ENCODE results near the gene TRMT1. TPM values are rescaled to one million over a fixed set of nuclear protein-coding genes. Genes with fewer than 3 reads are reported as not detected.
A peak's percentile ranks its signal among the peaks of the same experiment; 100 is the strongest.

The TRMT1 gene
- total RNA-seq, 8 experiments from 2014 or later = 21.8 to 59.3 (median 34.6) TPM

DNA sequence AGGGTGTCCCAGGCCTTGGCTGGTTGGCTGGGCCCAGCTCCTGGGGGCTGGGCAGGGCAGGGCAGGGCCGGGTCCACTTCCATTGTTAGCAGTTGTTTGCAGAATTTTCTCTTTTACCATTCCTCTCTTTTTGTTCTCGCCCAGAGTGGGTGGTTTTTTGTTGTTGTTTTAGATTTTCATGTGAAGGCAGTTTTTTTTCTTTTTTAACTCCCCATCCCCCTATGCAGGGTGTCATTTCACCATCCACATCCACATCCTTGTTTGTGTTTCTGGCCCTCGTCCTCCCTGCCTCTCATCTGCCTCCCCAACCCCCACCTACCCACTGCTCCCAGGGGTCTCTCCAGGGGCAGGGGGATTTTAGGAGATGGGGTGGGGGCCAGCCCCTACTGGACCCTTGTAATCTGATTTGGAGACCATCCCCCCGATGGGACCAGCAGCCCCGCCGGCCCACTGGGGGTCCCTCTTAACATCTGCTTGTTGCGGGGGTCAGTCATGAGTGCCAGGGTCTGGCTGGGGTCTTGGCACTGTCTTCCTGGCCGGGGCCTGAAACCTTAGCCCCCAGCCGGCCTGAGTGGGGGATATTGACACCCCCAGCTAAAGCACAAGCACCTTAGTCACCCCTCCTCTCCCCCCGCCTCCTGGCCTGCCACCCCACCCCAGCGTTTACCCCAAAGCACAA, 23.2 kb upstream of the TRMT1 start:
- Histone ChIP-seq H3K4me3 (no peak overlapping the region), H3K27ac (no peak overlapping the region), H3K4me1 (replicated peaks in 1 of 2) (no peaks in the 10 kb centered on the region)
- 40 to 100% (median 68%) methylated on average over 1 to 2 of the region's 11 CpGs; no CpG with 5 or more reads in 5 of the 10 experiments for WGBS, 10 experiments
- peak in 2 of 8 experiments; percentile 4 to 30 for ATAC-seq (replicated peaks in 6 of 8)
- in situ Hi-C loops (cut with MboI; ENCODE audit: low pct_unique_long_range_greater_than_20kb in 2 of 9, low sequenced_read_pairs in 9 of 9, unreplicated experiment in 9 of 9) = no loop called here

DNA sequence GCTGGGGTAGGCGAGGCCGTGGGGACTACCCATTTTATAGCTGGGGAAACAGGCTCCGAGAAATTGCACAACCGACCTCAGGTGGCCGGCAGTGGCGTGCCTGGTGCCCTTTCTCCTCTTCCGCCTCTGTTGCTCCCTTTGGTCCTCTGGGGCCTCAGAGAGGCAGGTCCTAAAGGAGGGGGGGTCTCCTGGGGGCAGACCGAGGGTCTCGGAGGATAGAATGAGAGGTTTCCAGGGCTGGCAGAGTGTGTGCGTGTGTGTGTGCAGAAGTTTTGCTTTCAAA, 22.3 kb upstream of the TRMT1 start:
- no peak for ATAC-seq (replicated peaks in 6 of 8)
- 78 to 90% (median 80%) methylated on average over 1 to 7 of the region's 10 CpGs; no CpG with 5 or more reads in 7 of the 10 experiments for WGBS, 10 experiments
- in situ Hi-C loops (cut with MboI; ENCODE audit: low pct_unique_long_range_greater_than_20kb in 2 of 9, low sequenced_read_pairs in 9 of 9, unreplicated experiment in 9 of 9) = no loop called here
- Histone ChIP-seq H3K27ac (no peak overlapping the region), H3K4me1 (replicated peaks in 1 of 2) (no peaks in the 10 kb centered on the region), H3K4me3 (no peak overlapping the region)

DNA sequence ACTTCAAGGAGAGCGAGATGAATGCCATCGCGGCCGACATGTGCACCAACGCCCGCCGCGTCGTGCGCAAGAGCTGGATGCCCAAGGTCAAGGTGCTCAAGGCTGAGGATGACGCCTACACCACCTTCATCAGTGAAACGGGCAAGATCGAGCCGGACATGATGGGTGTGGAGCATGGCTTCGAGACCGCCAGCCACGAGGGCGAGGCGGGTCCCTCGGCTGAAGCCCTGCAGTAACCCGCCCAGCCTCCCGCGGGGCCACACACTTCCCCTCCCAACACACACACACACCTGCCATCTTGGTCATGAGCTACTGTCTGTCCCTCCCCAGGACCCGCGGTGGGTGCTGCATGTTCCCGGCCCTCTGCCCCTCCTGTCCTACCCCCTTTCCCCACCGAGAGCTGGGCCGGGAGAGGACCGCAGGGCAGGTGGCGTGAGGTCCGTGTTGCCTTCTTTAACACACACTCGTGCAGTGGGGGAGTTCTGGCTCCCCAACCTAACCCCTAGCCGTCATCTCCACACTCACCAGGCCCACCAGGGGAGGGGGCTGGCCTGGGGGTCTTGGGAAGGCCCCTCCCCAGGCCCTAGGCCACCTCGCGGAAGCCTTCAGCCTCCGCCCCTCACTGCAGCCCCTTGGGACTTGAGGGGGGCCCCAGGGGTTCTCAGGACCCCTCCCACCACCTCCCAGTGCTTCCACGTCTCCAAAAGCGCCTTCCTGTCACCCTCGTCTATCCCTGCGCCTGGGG, 21.8 kb upstream of the TRMT1 start:
- in situ Hi-C loops (cut with MboI; ENCODE audit: low pct_unique_long_range_greater_than_20kb in 2 of 9, low sequenced_read_pairs in 9 of 9, unreplicated experiment in 9 of 9) = no loop called here
- H3K4me1 ChIP-seq (replicated peaks in 1 of 2) = no peaks in the 10 kb centered on the region
- 80 to 100% (median 88%) methylated on average over 4 to 6 of the region's 40 CpGs; no CpG with 5 or more reads in 6 of the 10 experiments for WGBS, 10 experiments
- ATAC-seq (replicated peaks in 6 of 8) = peak in 3 of 8 experiments; percentile 7 to 13 (median 8)
- H3K27ac ChIP-seq = no peak overlapping the region
- no peak overlapping the region for H3K4me3 ChIP-seq

DNA sequence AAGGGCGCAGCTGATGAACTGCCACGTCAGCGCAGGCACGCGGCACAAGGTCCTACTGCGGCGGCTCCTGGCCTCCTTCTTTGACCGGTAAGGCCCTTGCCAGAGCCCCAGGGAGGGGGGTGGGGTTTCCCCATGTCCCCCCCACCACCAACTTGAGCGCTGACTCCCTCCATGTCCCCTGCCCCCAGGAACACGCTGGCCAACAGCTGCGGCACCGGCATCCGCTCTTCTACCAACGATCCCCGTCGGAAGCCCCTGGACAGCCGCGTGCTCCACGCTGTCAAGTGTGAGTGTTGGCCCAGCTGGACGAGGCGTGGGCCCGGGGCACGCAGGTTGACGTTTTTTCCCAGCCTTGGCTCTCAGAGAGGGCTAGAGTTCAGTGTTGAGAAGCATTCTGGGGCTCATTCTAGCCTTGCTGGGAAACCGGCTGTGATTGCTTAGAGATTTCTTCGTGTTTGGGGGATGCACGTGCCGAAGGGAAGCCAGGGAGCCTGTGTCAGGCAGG, 20.8 kb upstream of the TRMT1 start:
- in situ Hi-C loops (cut with MboI; ENCODE audit: low pct_unique_long_range_greater_than_20kb in 2 of 9, low sequenced_read_pairs in 9 of 9, unreplicated experiment in 9 of 9) = no loop called here
- H3K27ac ChIP-seq = no peak overlapping the region
- 82 to 100% methylated on average over 4 of the region's 28 CpGs; no CpG with 5 or more reads in 8 of the 10 experiments for WGBS, 10 experiments
- no peak overlapping the region for H3K4me3 ChIP-seq
- no peak for ATAC-seq (replicated peaks in 6 of 8)
- no peaks in the 10 kb centered on the region for H3K4me1 ChIP-seq (replicated peaks in 1 of 2)

DNA sequence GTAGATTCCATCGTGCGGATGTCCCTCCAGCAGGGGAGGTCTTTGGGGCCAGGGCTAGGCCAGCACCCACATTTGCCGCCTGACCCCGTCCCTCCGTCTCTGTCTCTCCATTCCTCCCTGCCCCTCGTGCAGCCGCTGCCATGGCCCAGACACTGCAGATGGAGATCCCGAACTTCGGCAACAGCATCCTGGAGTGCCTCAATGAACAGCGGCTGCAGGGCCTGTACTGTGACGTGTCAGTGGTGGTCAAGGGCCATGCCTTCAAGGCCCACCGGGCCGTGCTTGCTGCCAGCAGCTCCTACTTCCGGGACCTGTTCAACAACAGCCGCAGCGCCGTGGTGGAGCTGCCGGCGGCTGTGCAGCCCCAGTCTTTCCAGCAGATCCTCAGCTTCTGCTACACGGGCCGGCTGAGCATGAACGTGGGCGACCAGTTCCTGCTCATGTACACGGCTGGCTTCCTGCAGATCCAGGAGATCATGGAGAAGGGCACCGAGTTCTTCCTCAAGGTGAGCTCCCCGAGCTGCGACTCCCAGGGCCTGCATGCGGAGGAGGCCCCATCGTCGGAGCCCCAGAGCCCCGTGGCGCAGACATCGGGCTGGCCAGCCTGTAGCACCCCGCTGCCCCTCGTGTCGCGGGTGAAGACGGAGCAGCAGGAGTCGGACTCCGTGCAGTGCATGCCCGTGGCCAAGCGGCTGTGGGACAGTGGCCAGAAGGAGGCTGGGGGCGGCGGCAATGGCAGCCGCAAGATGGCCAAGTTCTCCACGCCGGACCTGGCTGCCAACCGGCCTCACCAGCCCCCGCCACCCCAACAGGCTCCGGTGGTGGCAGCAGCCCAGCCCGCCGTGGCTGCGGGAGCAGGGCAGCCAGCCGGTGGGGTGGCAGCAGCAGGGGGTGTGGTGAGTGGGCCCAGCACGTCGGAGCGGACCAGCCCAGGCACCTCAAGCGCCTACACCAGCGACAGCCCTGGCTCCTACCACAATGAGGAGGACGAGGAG, 18.8 kb upstream of the TRMT1 start:
- ATAC-seq (replicated peaks in 6 of 8) = no peak
- Histone ChIP-seq H3K27ac (no peak overlapping the region), H3K4me1 (replicated peaks in 1 of 2) (no peaks in the 10 kb centered on the region), H3K4me3 (no peak overlapping the region)
- WGBS, 10 experiments = 89 to 100% (median 95%) methylated on average over 1 to 12 of the region's 60 CpGs; no CpG with 5 or more reads in 5 of the 10 experiments
- in situ Hi-C loops (cut with MboI; ENCODE audit: low pct_unique_long_range_greater_than_20kb in 2 of 9, low sequenced_read_pairs in 9 of 9, unreplicated experiment in 9 of 9) = no loop called here

- Histone ChIP-seq H3K4me3 (no peak overlapping the region), H3K4me1 (replicated peaks in 1 of 2) (no peaks in the 10 kb centered on the region), H3K27ac (no peak overlapping the region)
- ATAC-seq (replicated peaks in 6 of 8) = no peak
- 70 to 100% (median 93%) methylated on average over 1 to 3 of the region's 3 CpGs; no CpG with 5 or more reads in 4 of the 10 experiments for WGBS, 10 experiments
- in situ Hi-C loops (cut with MboI; ENCODE audit: low pct_unique_long_range_greater_than_20kb in 2 of 9, low sequenced_read_pairs in 9 of 9, unreplicated experiment in 9 of 9) = no loop called here
These were observed 18.1 kb upstream of the TRMT1 start for GRCh38 chr19:13134626-13135025.

GRCh38 chr19:13133241-13133870, 16.8 kb upstream of the TRMT1 start:
- ATAC-seq (replicated peaks in 6 of 8) = no peak

DNA sequence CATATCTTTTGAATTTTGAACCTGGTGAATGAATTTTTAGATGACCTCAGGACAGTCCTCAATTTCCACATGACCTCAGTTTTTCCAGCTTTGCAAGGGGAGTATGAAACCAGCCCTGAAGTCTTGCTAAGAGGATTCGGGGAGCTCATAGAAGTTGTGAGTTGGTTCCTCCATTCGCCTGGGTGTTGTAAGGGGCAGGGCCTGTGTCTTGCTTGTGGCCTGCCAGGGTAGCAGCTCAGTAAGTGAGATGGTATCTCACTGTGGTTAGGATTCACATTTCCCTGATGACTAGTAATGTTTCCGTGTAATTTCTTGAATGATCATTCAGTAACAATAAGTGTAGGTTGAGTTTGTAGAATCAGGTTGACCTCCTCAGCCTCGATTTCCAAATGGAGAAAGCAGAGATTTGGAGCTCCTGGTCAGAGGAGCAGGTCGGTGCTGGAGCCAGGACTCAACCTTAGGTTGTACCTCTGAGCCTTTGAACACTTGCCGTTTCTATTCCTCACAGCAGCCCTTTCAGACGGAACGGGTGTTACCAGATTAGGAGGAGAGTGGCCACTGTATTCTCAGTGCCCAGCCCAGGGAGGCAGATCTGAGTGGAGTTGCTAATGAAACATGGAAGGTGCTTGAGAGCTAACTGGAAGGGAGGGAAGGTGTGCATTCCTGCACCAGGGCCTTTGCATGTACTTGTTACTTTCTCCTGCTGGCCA, 16.1 kb upstream of the TRMT1 start:
- ATAC-seq (replicated peaks in 6 of 8) = peak in 2 of 8 experiments; percentile 46 to 52
- no peak overlapping the region for H3K27ac ChIP-seq
- no peaks in the 10 kb centered on the region for H3K4me1 ChIP-seq (replicated peaks in 1 of 2)
- H3K4me3 ChIP-seq = no peak overlapping the region
- WGBS, 10 experiments = 40 to 100% (median 94%) methylated on average over 1 to 8 of the region's 8 CpGs
- in situ Hi-C loops (cut with MboI; ENCODE audit: low pct_unique_long_range_greater_than_20kb in 2 of 9, low sequenced_read_pairs in 9 of 9, unreplicated experiment in 9 of 9) = no loop called here

More at GRCh38 chr19:13133241-13133870, 16.8 kb upstream of the TRMT1 start:
- H3K27ac ChIP-seq = no peak overlapping the region
- H3K4me1 ChIP-seq (replicated peaks in 1 of 2) = no peaks in the 10 kb centered on the region
- in situ Hi-C loops (cut with MboI; ENCODE audit: low pct_unique_long_range_greater_than_20kb in 2 of 9, low sequenced_read_pairs in 9 of 9, unreplicated experiment in 9 of 9) = no loop called here
- WGBS, 10 experiments = 12 to 100% (median 86%) methylated on average over 1 to 10 of the region's 12 CpGs; no CpG with 5 or more reads in 1 of the 10 experiments
- no peak overlapping the region for H3K4me3 ChIP-seq

GRCh38 chr19:13130886-13131490, 14.4 kb upstream of the TRMT1 start:
- Histone ChIP-seq H3K4me3 (no peak overlapping the region), H3K27ac (no peak overlapping the region), H3K4me1 (replicated peaks in 1 of 2) (no peaks in the 10 kb centered on the region)
- no peak for ATAC-seq (replicated peaks in 6 of 8)
- WGBS, 10 experiments = 88 to 100% (median 100%) methylated on average over 1 to 2 of the region's 3 CpGs; no CpG with 5 or more reads in 3 of the 10 experiments
- in situ Hi-C loops (cut with MboI; ENCODE audit: low pct_unique_long_range_greater_than_20kb in 2 of 9, low sequenced_read_pairs in 9 of 9, unreplicated experiment in 9 of 9) = no loop called here

DNA sequence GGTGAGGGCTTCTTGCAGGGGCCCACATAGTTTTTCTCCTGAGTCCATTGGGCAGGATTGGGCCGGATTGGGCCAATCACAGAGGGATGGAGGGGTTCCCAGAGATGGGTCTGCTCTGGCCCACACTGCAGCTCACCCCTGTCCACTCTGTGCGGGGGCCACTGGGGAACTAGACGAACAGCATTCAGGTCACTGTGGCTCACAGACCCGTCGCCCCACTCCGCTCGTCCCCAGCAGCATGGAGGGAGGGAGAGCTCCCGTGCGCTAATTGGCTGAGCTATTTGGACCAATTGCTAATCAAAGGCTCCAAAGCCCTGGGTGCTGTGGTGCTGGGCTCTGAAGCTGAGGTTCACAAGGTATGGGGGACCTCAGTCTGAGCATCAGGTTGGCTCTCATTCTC, 12.8 kb upstream of the TRMT1 start:
- H3K27ac ChIP-seq = no peak overlapping the region
- 93 to 100% methylated on average over 2 to 3 of the region's 9 CpGs; no CpG with 5 or more reads in 8 of the 10 experiments for WGBS, 10 experiments

DNA sequence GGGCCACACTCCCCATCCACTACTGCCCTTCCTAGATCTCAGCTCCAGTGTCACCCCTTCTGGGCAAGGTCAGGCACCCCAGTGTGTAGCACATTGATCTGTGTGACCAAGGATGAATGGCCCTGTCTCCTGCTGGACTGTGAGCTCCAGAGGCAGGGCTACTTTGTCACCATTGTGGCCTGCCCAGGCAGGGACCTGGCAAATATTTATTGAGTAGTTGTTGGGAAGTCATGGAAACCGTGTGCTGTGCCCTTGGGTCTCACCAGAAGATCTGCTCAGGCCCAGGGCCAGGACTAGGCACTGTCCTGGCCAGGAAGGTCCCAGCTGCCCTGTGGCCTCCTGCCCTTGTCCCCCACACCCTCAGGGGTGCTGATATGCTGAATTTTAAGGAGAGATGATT, 12.0 kb upstream of the TRMT1 start:
- Histone ChIP-seq H3K4me3 (no peak overlapping the region), H3K4me1 (replicated peaks in 1 of 2) (no peaks in the 10 kb centered on the region), H3K27ac (no peak overlapping the region)
- ATAC-seq (replicated peaks in 6 of 8) = peak in 6 of 8 experiments; percentile 7 to 79 (median 18)
- 100% methylated on average over 1 of the region's 1 CpG; no CpG with 5 or more reads in 9 of the 10 experiments for WGBS, 10 experiments
- in situ Hi-C loops (cut with MboI; ENCODE audit: low pct_unique_long_range_greater_than_20kb in 2 of 9, low sequenced_read_pairs in 9 of 9, unreplicated experiment in 9 of 9) = no loop called here

More for the DNA sequence above, 12.8 kb upstream of the TRMT1 start:
- in situ Hi-C loops (cut with MboI; ENCODE audit: low pct_unique_long_range_greater_than_20kb in 2 of 9, low sequenced_read_pairs in 9 of 9, unreplicated experiment in 9 of 9) = no loop called here
- peak in 1 of 8 experiments; percentile 15 for ATAC-seq (replicated peaks in 6 of 8)
- H3K4me3 ChIP-seq = no peak overlapping the region
- no peaks in the 10 kb centered on the region for H3K4me1 ChIP-seq (replicated peaks in 1 of 2)

Measured in motor neuron (in vitro differentiated cells).